ENCODE results near the gene RTP5. TPM values are rescaled to one million over a fixed set of nuclear protein-coding genes. Genes with fewer than 3 reads are reported as not detected.
"Not testable (repeated sequence)": the region's sequence is repeated elsewhere in the genome, so short reads cannot be mapped to it uniquely, and the experiment has no call there.

RTP5 gene
- polyA plus RNA-seq, 4 donors, result not detected

DNA sequence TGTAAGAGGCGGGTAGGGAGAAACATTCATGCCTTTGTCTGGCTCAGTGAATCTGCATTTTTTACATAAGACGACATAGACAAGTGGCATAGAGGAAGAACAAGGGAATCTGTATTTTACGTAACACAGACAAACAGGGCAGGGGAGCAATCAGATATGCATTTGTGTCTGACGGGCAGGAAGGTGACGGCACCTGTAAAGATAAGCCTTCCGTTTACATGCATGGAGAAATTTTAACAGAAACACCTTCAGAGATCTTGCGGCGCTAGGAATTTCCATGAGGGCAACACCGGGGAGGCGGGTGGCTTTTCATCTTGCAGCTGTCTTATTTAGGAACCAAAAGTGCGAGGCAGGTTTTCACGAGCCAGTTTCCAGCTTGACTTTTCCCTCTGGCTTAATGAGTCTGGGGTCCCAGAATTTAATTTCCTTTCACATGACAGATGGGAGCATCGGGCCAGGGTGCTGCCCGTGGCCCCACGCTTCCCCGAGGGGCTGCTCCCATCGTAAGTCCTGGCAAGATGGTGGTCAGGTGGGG is 42.6 kb downstream of the RTP5 start:
- DNase-seq (ENCODE audit: low read depth in 4 of 4, low spot score in 3 of 4), result no peak

DNA sequence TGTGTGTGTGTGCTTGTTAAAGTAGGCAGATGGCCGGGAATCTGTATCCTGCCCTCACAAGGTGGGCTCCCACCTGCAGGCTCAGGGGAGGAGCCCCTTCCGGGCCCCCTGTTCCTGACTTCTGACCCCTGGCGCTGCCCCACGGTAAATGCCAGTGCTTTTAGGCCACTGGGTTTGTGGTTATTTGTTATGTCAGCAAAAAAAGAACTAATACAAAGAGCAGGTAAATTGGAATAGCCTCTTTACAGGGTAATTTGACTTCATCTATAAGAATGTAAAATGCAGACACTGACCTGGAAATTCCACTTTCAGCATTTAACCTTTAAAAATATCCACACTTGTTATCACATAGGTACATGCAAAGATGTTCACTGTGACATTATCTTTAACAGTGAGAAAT is 44.2 kb downstream of the RTP5 start:
- no peak for DNase-seq (ENCODE audit: low read depth in 4 of 4, low spot score in 3 of 4)

DNA sequence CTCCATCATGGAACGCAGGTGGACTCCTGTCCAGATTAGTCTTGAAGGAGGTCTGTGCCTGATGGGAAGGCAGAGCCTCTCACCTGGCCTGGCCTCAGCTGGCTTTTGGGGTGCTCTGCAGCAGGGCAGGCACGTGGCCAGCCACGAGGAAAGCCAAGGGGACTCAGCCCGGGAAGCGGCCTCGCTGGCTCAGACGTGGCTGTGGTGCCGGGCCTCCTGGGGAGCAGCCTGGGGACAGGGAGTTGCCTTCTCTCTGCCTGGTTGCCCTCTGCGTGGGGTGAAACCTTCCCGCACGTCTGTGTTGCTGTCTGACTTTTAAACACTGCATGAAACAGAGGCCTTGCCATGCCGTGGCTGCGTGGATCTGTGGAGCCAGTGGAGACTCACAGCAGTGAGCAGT is 45.0 kb downstream of the RTP5 start:
- no peak for DNase-seq (ENCODE audit: low read depth in 4 of 4, low spot score in 3 of 4)

- not testable (repeated sequence) for DNase-seq (ENCODE audit: low read depth in 4 of 4, low spot score in 3 of 4)
Measured at GRCh38 chr2:241921631-241922030, 52.1 kb downstream of the RTP5 start.

DNA sequence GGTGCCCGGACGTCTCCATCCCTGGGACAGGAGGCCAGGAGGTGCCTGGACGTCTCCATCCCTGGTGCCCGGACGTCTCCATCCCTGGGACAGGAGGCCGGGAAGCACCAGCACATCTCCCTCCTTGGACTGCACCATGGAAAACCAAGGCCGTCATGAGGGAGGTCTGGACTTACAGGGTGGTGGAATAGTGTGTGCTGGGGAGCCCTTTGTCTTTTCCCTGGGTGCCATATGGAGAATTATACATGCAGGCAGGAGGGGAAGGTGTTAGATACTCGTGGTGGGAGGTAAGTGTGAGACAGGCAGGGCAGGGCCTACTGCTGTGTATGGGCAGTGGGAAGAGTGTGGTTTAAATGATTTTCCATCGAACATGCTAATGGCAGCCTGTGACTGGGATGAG is 52.9 kb downstream of the RTP5 start:
- no peak for DNase-seq (ENCODE audit: low read depth in 4 of 4, low spot score in 3 of 4)

GRCh38 chr2:241922816-241923601 is 53.5 kb downstream of the RTP5 start:
- DNase-seq (ENCODE audit: low read depth in 4 of 4, low spot score in 3 of 4), result not testable (repeated sequence)

Other genes starting within 250 kb of the RTP5 start
- gene THAP4, start 232.6 kb upstream of the RTP5 start, polyA plus RNA-seq (ENCODE audit: insufficient read length in 4 of 4), result 10 to 100 TPM; 54.3 to 71.4 (median 59.2) TPM
- 10 to 100 TPM; 68.3 to 87.6 (median 76.0) TPM for gene ATG4B, start 232.0 kb upstream of the RTP5 start, polyA plus RNA-seq (ENCODE audit: insufficient read length in 4 of 4)
- gene DTYMK, start 182.9 kb upstream of the RTP5 start, polyA plus RNA-seq (ENCODE audit: insufficient read length in 4 of 4), result 10 to 100 TPM; 33.6 to 45.9 (median 35.6) TPM
- 10 to 100 TPM; 35.4 to 43.6 (median 42.3) TPM for gene ING5, start 167.7 kb upstream of the RTP5 start, polyA plus RNA-seq (ENCODE audit: insufficient read length in 4 of 4)
- 10 to 100 TPM; 31.8 to 48.5 (median 38.0) TPM for gene D2HGDH, start 135.1 kb upstream of the RTP5 start, polyA plus RNA-seq (ENCODE audit: insufficient read length in 4 of 4)
- under 1 TPM; 0.18 to 0.92 (median 0.43) TPM for gene GAL3ST2, start 92.9 kb upstream of the RTP5 start, polyA plus RNA-seq (ENCODE audit: insufficient read length in 4 of 4)
- gene NEU4, start 60.5 kb upstream of the RTP5 start, polyA plus RNA-seq (ENCODE audit: insufficient read length in 4 of 4), result 1 to 10 TPM; 1.1 to 1.8 (median 1.6) TPM
- gene PDCD1, start 10.8 kb upstream of the RTP5 start, polyA plus RNA-seq (ENCODE audit: insufficient read length in 4 of 4), result under 1 TPM; 0.11 to 0.40 (median 0.18) TPM

Data from right renal pelvis (tissue), 4 donors.